HG03378 (cell line): ENCODE measurements around the gene ODF4.

Experiments used
- ATAC-seq: cut with Tn5 transposase; IDR thresholded peaks from one replicate; pipeline ENCODE4 v1.9.1; 2021; ENCODE audit warnings: mild to moderate bottlenecking, moderate library complexity; ENCODE audit not compliant: unreplicated experiment

ODF4 gene

GRCh38 chr17:8339540-8339939, at the start of gene ODF4:
Gene ODF4, plus strand, starts transcription at chr17:8339840. Its CDS starts 212 bp downstream, at chr17:8340052.
- ATAC-seq: no peak

GRCh38 chr17:8290043-8290442, 49.6 kb upstream of the ODF4 start:
- no peak for ATAC-seq

- no peak for ATAC-seq
Observed at GRCh38 chr17:8292639-8293395, 46.8 kb upstream of the ODF4 start.

- ATAC-seq: no peak
Observed at GRCh38 chr17:8294361-8294760, 45.3 kb upstream of the ODF4 start.

GRCh38 chr17:8294814-8295316, 44.8 kb upstream of the ODF4 start:
- no peak for ATAC-seq

- ATAC-seq: no peak
Observed at GRCh38 chr17:8300226-8300625, 39.4 kb upstream of the ODF4 start.

GRCh38 chr17:8300627-8301242, 38.9 kb upstream of the ODF4 start:
- ATAC-seq: peak; percentile 62

GRCh38 chr17:8310601-8311123, 29.0 kb upstream of the ODF4 start:
- no peak for ATAC-seq

- ATAC-seq: no peak
Observed at GRCh38 chr17:8311131-8311790, 28.4 kb upstream of the ODF4 start.

- ATAC-seq: no peak
Observed at GRCh38 chr17:8312251-8312650, 27.4 kb upstream of the ODF4 start.

GRCh38 chr17:8312726-8313600, 26.7 kb upstream of the ODF4 start:
- ATAC-seq: no peak

GRCh38 chr17:8314797-8315763, 24.6 kb upstream of the ODF4 start:
- no peak for ATAC-seq

- no peak for ATAC-seq
Observed at GRCh38 chr17:8315764-8316217, 23.8 kb upstream of the ODF4 start.

- no peak for ATAC-seq
Observed at GRCh38 chr17:8318010-8318935, 21.4 kb upstream of the ODF4 start.

- no peak for ATAC-seq
Observed at GRCh38 chr17:8320262-8320661, 19.4 kb upstream of the ODF4 start.

GRCh38 chr17:8320990-8321389, 18.6 kb upstream of the ODF4 start:
- ATAC-seq: no peak

GRCh38 chr17:8322061-8322460, 17.6 kb upstream of the ODF4 start:
- ATAC-seq: no peak

GRCh38 chr17:8324132-8324531, 15.5 kb upstream of the ODF4 start:
- ATAC-seq: no peak
